Central memory CD8-positive, alpha-beta T cell (primary cell): ENCODE measurements around the gene DPYD.

Experiments used
- ATAC-seq: fragments of 150-1000 bp; cut with Tn5 transposase; replicated peaks from 2 replicates; pipeline ENCODE4 v1.10.0; 2022; ENCODE audit warnings: mild to moderate bottlenecking, moderate FRiP score, moderate number of reproducible peaks; ENCODE audit not compliant: poor library complexity, severe bottlenecking; ENCODE audit errors: extremely low read depth
- DNase-seq, 2 donors: peaks; one replicate each; pipeline ENCODE4 v3.0.0; 2021; ENCODE audit warnings: low spot score in 2 of 2
- H3K27ac Mint-ChIP-seq: one replicate; pipeline ENCODE4 v1.8.0; 2022; ENCODE audit warnings: low read depth, mild to moderate bottlenecking, moderate library complexity, mixed read lengths
- H3K27me3 Mint-ChIP-seq: one replicate; pipeline ENCODE4 v1.8.0; 2022; ENCODE audit warnings: mixed read lengths
- H3K36me3 Mint-ChIP-seq: one replicate; pipeline ENCODE4 v1.8.0; 2022; ENCODE audit warnings: mild to moderate bottlenecking, moderate library complexity, mixed read lengths; ENCODE audit not compliant: insufficient read depth
- H3K4me1 Mint-ChIP-seq: one replicate; pipeline ENCODE4 v1.8.0; 2022; ENCODE audit warnings: mixed read lengths
- H3K4me3 Mint-ChIP-seq: one replicate; pipeline ENCODE4 v1.8.0; 2022; ENCODE audit warnings: mild to moderate bottlenecking, moderate library complexity, mixed read lengths
- H3K9me3 Mint-ChIP-seq: one replicate; pipeline ENCODE4 v1.8.0; 2022; ENCODE audit warnings: mixed read lengths

Gene DPYD

GRCh38 chr1:97923811-97924210, 3.0 kb upstream of the DPYD start:
- Mint-ChIP-seq H3K4me3 (no peak overlapping the region), H3K27ac (no peak overlapping the region), H3K27me3 (no peaks in the 10 kb centered on the region), H3K36me3 (peaks cover 7% of the 10 kb centered on the region), H3K9me3 (no peaks in the 10 kb centered on the region), H3K4me1 (peaks cover 31% of the 10 kb centered on the region)
- DNase-seq (no peak), ATAC-seq (no peak)

- peaks cover 7% of the 10 kb centered on the region for H3K36me3 Mint-ChIP-seq
- peak overlapping the region; percentile 96 for H3K4me3 Mint-ChIP-seq
- no peaks in the 10 kb centered on the region for H3K9me3 Mint-ChIP-seq
- peak overlapping the region; percentile 91 for H3K27ac Mint-ChIP-seq
- no peaks in the 10 kb centered on the region for H3K27me3 Mint-ChIP-seq
- DNase-seq (no peak), ATAC-seq (peak; percentile 21)
- peaks cover 37% of the 10 kb centered on the region for H3K4me1 Mint-ChIP-seq
These were observed 480 bp downstream of the DPYD start for GRCh38 chr1:97920276-97920831.

DNA sequence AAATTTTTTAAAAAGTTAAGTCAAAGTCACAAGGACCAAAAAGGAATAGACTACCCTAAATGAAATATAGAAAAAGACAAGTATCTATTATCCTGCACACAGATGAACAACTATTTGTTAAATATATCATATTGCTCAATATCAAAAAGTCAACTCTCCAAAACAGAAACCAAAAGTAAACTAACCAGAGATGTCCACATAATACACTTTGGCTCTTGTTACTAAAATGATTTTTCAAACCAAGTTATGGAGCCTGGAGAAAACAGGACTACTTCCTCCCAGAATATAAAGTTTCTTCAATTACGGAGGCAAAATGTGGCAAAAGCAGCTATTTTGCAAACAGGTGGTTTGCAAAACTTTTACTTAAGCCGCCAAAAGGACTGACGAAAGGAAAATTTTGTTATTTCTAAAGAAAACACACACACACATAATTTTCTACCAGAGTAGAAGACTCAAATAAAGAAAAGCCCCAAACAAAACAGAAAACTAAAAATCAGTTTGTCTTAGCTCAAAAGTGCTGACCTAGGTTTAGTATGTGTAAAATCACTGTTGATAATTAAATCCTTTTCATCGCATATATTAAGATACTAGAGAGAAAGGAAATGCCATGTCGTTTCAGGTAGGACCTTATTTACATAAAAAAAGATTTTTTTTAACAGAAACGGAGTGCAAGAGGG, 1.1 kb downstream of the DPYD start:
- DNase-seq: no peak
- Mint-ChIP-seq H3K4me1 (peaks cover 41% of the 10 kb centered on the region), H3K27me3 (no peaks in the 10 kb centered on the region), H3K36me3 (peaks cover 7% of the 10 kb centered on the region), H3K4me3 (peak overlapping the region; percentile 96), H3K27ac (peak overlapping the region; percentile 91), H3K9me3 (no peaks in the 10 kb centered on the region)
- ATAC-seq: no peak

DNA sequence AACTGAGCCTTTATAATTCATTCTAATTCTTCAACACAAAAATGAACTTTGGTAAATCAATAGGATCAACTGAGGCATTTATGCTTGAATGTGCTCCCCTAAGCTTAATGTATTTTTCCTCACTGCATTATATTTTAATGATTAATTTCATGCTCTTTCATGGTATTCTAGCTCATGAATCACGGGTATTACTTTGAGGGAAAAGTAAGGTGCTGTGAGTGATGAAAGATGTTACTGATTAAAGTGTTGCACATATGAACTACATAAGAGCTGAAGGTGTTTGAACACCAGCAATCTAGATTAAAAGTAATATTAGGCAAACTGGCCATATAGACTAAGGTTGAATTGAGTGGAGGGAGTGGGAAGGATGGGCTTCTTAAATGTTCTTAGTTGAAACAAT, 1.9 kb downstream of the DPYD start:
- no peaks in the 10 kb centered on the region for H3K9me3 Mint-ChIP-seq

DNA sequence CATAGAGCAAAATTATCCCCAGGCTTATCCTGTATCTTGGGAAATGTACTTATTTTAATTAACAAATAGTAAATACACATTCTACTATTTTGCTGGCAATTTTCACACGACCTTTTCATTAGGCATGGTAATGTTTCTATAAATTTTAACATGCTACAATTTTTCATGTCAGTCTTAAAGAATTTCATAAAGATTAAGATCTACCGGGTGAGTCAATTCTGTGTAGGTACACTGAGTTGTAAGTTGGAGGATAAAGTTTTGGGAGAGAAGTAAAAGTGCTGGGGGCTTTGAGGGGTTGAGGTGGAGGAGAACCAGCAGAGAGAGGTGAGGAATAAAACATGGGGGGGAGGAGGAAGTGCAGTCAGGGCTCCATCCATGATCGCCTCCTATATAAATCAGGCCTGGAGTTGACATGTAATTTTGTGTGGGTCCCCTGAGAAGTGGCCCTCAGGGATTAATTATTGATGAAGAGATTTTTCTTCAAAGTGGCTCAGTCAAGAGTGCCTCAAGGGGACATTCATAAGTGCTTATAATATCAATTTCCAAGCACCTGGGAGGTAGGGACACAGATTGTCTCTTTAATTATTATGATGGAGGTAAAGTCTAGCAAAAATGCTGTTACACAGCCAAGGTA, 7.2 kb downstream of the DPYD start:
- H3K36me3 Mint-ChIP-seq: no peaks in the 10 kb centered on the region
- peaks cover 47% of the 10 kb centered on the region for H3K4me1 Mint-ChIP-seq
- H3K9me3 Mint-ChIP-seq: no peaks in the 10 kb centered on the region
- H3K27ac Mint-ChIP-seq: no peak overlapping the region
- DNase-seq (no peak), ATAC-seq (no peak)
- H3K4me3 Mint-ChIP-seq: no peak overlapping the region
- no peaks in the 10 kb centered on the region for H3K27me3 Mint-ChIP-seq

More for the DNA sequence above, 1.9 kb downstream of the DPYD start:
- peak overlapping the region; percentile 96 for H3K4me3 Mint-ChIP-seq
- H3K27me3 Mint-ChIP-seq: no peaks in the 10 kb centered on the region
- peaks cover 47% of the 10 kb centered on the region for H3K4me1 Mint-ChIP-seq
- H3K36me3 Mint-ChIP-seq: peaks cover 7% of the 10 kb centered on the region
- peak overlapping the region; percentile 91 for H3K27ac Mint-ChIP-seq
- ATAC-seq (no peak), DNase-seq (no peak)

GRCh38 chr1:97911266-97912215, 9.3 kb downstream of the DPYD start:
- H3K27ac Mint-ChIP-seq: no peak overlapping the region
- no peak for ATAC-seq

DNA sequence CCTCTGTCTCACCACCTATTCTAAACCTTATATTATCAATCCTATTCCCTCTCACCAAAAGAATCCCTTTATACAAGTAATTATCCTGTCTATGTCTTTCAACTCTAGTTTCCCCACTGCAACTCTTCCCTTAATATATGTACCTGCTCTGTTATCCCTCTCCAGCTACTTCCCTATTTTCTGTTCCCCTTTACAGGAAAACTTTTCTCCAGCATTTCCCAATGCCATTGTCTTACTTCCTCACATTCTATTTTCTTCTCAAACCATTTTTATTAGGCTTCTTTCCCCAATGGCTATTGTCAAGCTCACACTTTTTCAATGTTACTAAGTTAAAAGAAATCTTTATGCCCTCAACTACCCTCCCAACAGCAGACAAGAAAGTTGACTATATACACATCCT, 11.6 kb downstream of the DPYD start:
- Mint-ChIP-seq H3K9me3 (no peaks in the 10 kb centered on the region), H3K36me3 (no peaks in the 10 kb centered on the region), H3K4me3 (no peak overlapping the region), H3K27me3 (no peaks in the 10 kb centered on the region), H3K27ac (no peak overlapping the region), H3K4me1 (peaks cover 25% of the 10 kb centered on the region)
- no peak for ATAC-seq
- DNase-seq: no peak

More at GRCh38 chr1:97911266-97912215, 9.3 kb downstream of the DPYD start:
- Mint-ChIP-seq H3K9me3 (no peaks in the 10 kb centered on the region), H3K36me3 (no peaks in the 10 kb centered on the region), H3K27me3 (no peaks in the 10 kb centered on the region), H3K4me3 (no peak overlapping the region), H3K4me1 (peaks cover 42% of the 10 kb centered on the region)
- DNase-seq: no peak

DNA sequence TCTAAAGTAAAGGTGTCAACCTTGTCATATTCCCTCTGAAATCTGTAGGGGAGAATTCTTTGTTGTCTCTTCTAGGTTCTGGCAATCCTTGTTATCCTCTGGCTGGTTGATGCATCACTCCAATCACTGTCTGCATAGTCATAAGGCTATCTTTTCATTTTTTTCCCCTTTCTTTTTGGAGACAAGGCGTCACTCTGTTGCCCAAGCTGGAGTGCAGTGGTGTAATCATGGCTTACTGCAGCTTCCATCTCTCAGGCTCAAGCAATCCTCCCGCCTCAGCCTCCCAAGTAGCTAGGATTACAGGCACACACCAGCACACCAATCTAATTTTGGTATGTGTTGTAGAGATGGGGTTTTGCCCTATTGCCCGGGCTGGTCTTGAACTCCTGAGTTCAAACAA, 12.9 kb downstream of the DPYD start:
- no peak overlapping the region for H3K4me3 Mint-ChIP-seq
- H3K9me3 Mint-ChIP-seq: no peaks in the 10 kb centered on the region
- peaks cover 14% of the 10 kb centered on the region for H3K4me1 Mint-ChIP-seq
- no peak for ATAC-seq
- DNase-seq: no peak
- no peaks in the 10 kb centered on the region for H3K27me3 Mint-ChIP-seq
- no peak overlapping the region for H3K27ac Mint-ChIP-seq
- no peaks in the 10 kb centered on the region for H3K36me3 Mint-ChIP-seq

DNA sequence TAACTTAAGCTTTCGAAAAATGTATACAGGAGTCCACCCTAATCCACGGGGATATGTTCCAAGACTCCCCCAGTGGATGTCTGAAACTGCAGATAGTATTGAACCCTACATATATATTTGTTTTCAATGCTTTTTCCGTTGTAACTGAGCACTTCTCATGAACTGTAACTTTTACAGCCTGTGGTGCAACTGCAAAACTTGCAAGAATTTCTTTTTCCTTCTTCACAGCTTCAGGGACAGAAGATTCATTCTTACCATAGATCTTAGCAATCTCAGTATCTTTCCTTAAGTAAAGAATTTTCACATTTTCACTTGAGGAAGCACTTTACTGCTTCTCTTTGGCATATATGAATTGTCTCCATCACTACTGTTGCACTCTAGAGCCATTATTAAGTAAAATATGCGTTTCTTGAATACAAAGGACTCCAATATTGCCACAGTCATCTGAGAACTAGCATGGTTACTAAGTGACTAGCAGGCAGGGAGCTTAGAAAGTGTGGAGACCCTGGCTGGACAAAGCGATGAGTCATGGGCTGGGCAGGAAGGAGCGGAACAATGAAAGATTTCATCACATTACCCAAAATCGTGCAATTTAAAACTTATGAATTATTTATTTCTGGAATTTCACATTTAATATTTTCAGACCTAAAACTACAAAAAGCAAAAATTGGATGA, 14.1 kb downstream of the DPYD start:
- H3K36me3 Mint-ChIP-seq: no peaks in the 10 kb centered on the region
- H3K4me1 Mint-ChIP-seq: peaks cover 21% of the 10 kb centered on the region
- DNase-seq (no peak), ATAC-seq (no peak)
- no peaks in the 10 kb centered on the region for H3K27me3 Mint-ChIP-seq
- H3K4me3 Mint-ChIP-seq: no peak overlapping the region
- H3K9me3 Mint-ChIP-seq: no peaks in the 10 kb centered on the region
- H3K27ac Mint-ChIP-seq: no peak overlapping the region

DNA sequence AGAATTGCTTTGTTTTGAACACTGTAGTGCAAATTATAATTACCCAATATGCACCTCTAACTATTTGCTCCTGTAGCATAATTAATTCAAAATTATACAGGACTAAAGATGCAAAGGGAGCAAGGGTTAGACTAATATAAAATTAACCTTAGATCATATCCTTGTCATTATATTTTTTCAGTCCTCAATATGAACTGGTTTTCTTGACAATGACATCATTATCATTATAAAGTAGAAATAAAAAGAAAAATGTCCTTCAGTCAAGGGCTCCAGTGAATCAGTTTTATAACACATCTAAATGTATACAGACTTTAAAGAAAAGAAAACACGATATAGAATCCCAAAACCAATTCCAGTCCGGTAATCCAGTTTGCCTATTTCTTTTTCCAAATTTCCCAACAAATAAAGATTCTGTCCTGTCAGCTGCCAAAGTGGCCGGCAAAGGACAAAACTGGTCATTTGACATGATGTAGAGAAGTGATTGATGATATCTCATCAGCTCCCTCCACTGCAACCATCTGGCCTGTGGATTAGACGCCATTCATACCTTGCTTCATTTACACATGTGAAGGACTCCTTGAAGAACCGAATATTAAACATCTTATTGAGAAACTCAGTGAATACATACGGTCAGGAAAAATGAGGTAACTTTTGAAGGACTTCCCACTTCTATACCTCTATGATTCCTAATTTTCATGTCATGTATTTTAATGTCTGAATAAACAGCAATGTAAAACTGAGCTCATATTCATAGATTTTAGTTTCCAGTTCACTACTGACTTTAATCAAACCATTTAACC, 15.5 kb downstream of the DPYD start:
- H3K4me1 Mint-ChIP-seq: peaks cover 32% of the 10 kb centered on the region

GRCh38 chr1:97904534-97904933, 16.3 kb downstream of the DPYD start:
- ATAC-seq (no peak), DNase-seq (no peak)
- no peak overlapping the region for H3K4me3 Mint-ChIP-seq
- H3K9me3 Mint-ChIP-seq: no peaks in the 10 kb centered on the region
- no peaks in the 10 kb centered on the region for H3K36me3 Mint-ChIP-seq
- H3K27ac Mint-ChIP-seq: no peak overlapping the region
- no peaks in the 10 kb centered on the region for H3K27me3 Mint-ChIP-seq
- peaks cover 32% of the 10 kb centered on the region for H3K4me1 Mint-ChIP-seq

More for the DNA sequence above, 15.5 kb downstream of the DPYD start:
- no peaks in the 10 kb centered on the region for H3K27me3 Mint-ChIP-seq
- H3K4me3 Mint-ChIP-seq: no peak overlapping the region
- H3K27ac Mint-ChIP-seq: no peak overlapping the region
- no peak for ATAC-seq
- DNase-seq: no peak
- no peaks in the 10 kb centered on the region for H3K9me3 Mint-ChIP-seq
- H3K36me3 Mint-ChIP-seq: no peaks in the 10 kb centered on the region
